Common myeloid progenitor, CD34-positive (primary cell): ENCODE results near the gene NEK6.

Experiments used
- CTCF ChIA-PET: fragments of 350-600 bp; sonication (Branson Sonifier 250); formaldehyde crosslinking; loops from one replicate; lab custom pipeline; 2021; ENCODE audit warnings: antibody characterized with exemption; lab: Charles Lee
- POLR2A ChIA-PET: fragments of 350-600 bp; sonication (Branson Sonifier 250); formaldehyde crosslinking; loops from one replicate; lab custom pipeline; 2021; ENCODE audit warnings: antibody characterized with exemption; lab: Charles Lee
- DNase-seq, 3 donors: peaks; one replicate each; pipeline versions ENCODE4 v3.0.0 to v3.0.0-alpha.2; 2013
- H3K27ac ChIP-seq, 2 experiments: 1 replicate in 1 of 2; 2 replicates in 1 of 2; pipeline ENCODE4 v1.7.0; 2013; ENCODE audit warnings: inconsistent platforms in 2 of 2, low read length in 2 of 2, mild to moderate bottlenecking in 2 of 2, low read depth in 1 of 2, moderate library complexity in 1 of 2; ENCODE audit not compliant: severe bottlenecking in 2 of 2, insufficient read depth in 1 of 2, poor library complexity in 1 of 2
- H3K27me3 ChIP-seq, 5 experiments: replicated peaks in 2 of 5; 1 replicate in 3 of 5; 2 replicates in 2 of 5; pipeline versions ENCODE4 v1.6.1 to v1.7.0; 2013; ENCODE audit warnings: low read length in 4 of 5, mild to moderate bottlenecking in 2 of 5, moderate library complexity in 2 of 5, inconsistent platforms in 1 of 5; ENCODE audit not compliant: insufficient read depth in 5 of 5, control insufficient read depth in 4 of 5
- H3K36me3 ChIP-seq, 4 experiments: 1 replicate in 2 of 4; 2 replicates in 2 of 4; pipeline versions ENCODE4 v1.6.1 to v1.7.0; 2013; ENCODE audit warnings: low read length in 3 of 4, control low read depth in 1 of 4, mild to moderate bottlenecking in 1 of 4; ENCODE audit not compliant: control insufficient read depth in 4 of 4, insufficient read depth in 4 of 4
- H3K4me1 ChIP-seq, 4 experiments: 1 replicate in 3 of 4; 2 replicates in 1 of 4; pipeline versions ENCODE4 v1.6.1 to v1.7.1; 2013; ENCODE audit warnings: low read length in 3 of 4, mild to moderate bottlenecking in 3 of 4, control low read depth in 1 of 4, inconsistent platforms in 1 of 4, moderate library complexity in 1 of 4; ENCODE audit not compliant: control insufficient read depth in 4 of 4, insufficient read depth in 4 of 4; ENCODE audit errors: control extremely low read depth in 1 of 4
- H3K4me3 ChIP-seq, 7 experiments: 1 replicate in 4 of 7; 2 replicates in 3 of 7; pipeline versions ENCODE4 v1.5.1 to v1.7.0; 2013; ENCODE audit warnings: mild to moderate bottlenecking in 7 of 7, low read length in 6 of 7, moderate library complexity in 6 of 7, inconsistent platforms in 2 of 7, low read depth in 2 of 7, control low read depth in 1 of 7; ENCODE audit not compliant: insufficient read depth in 4 of 7, control insufficient read depth in 1 of 7; ENCODE audit errors: extremely low read depth in 1 of 7
- H3K9me3 ChIP-seq, 5 experiments: 1 replicate in 4 of 5; 2 replicates in 1 of 5; pipeline versions ENCODE4 v1.6.1 to v1.7.1; 2013; ENCODE audit warnings: low read length in 4 of 5, mild to moderate bottlenecking in 2 of 5, inconsistent platforms in 1 of 5, low read depth in 1 of 5, moderate library complexity in 1 of 5; ENCODE audit not compliant: control insufficient read depth in 4 of 5, insufficient read depth in 2 of 5; ENCODE audit errors: control extremely low read depth in 1 of 5
- WGBS: methylation state at CpG from one replicate; pipeline ENCODE4 v1.1.5; 2013; ENCODE audit not compliant: insufficient coverage; 5-methylcytosine and 5-hydroxymethylcytosine counted together

NEK6 gene

GRCh38 chr9:124359855-124360678 lies 102.3 kb downstream of the NEK6 start:
- 92% methylated on average over 10 of the region's 11 CpGs for WGBS
- no peaks in the 10 kb centered on the region for H3K4me1 ChIP-seq

GRCh38 chr9:124361128-124361527 lies 103.4 kb downstream of the NEK6 start:
- ChIA-PET CTCF (interaction anchor here (0.8 to 2.9 kb wide), 5 partner anchors 15 to 959 kb away, joined by 3 to 11 read pairs (median 4); no protein-coding TSS in a partner anchor), POLR2A (no interaction called here)
- DNase-seq = no peak
- WGBS = 94% methylated on average over 7 of the region's 8 CpGs
- no peaks in the 10 kb centered on the region for H3K27me3 ChIP-seq
- no peak overlapping the region for H3K4me3 ChIP-seq
- no peaks in the 10 kb centered on the region for H3K9me3 ChIP-seq
- no peak overlapping the region for H3K27ac ChIP-seq
- peaks cover 0 to 50% (median 14%) of the 10 kb centered on the region in 4 experiments for H3K36me3 ChIP-seq
- no peaks in the 10 kb centered on the region for H3K4me1 ChIP-seq

More at GRCh38 chr9:124359855-124360678, 102.3 kb downstream of the NEK6 start:
- Histone ChIP-seq H3K4me3 (no peak overlapping the region), H3K27me3 (no peaks in the 10 kb centered on the region), H3K9me3 (no peaks in the 10 kb centered on the region), H3K27ac (no peak overlapping the region), H3K36me3 (peaks cover 3 to 58% (median 19%) of the 10 kb centered on the region in 4 experiments)
- DNase-seq = no peak
- POLR2A ChIA-PET = no interaction called here
- CTCF ChIA-PET = interaction anchor here (2.9 kb wide), 1 partner anchor 233 kb away, joined by 11 read pairs; no protein-coding TSS in a partner anchor

- 97% methylated on average over 21 of the region's 21 CpGs for WGBS
- no peak for DNase-seq
- Histone ChIP-seq H3K9me3 (no peaks in the 10 kb centered on the region), H3K4me3 (no peak overlapping the region), H3K27ac (no peak overlapping the region), H3K36me3 (peaks cover 2 to 41% (median 12%) of the 10 kb centered on the region in 4 experiments), H3K27me3 (no peaks in the 10 kb centered on the region), H3K4me1 (no peaks in the 10 kb centered on the region)
- ChIA-PET POLR2A (interaction anchor here (0.6 kb wide), 1 partner anchor 11 kb away, joined by 4 read pairs; no protein-coding TSS in a partner anchor), CTCF (no interaction called here)
These were observed 105.8 kb downstream of the NEK6 start for GRCh38 chr9:124363326-124364096.

- no peak for DNase-seq
- ChIA-PET CTCF (no interaction called here), POLR2A (no interaction called here)
- H3K36me3 ChIP-seq = peaks cover 2 to 41% (median 12%) of the 10 kb centered on the region in 4 experiments
- no peaks in the 10 kb centered on the region for H3K4me1 ChIP-seq
- 100% methylated on average over 2 of the region's 4 CpGs for WGBS
- H3K27me3 ChIP-seq = no peaks in the 10 kb centered on the region
- H3K4me3 ChIP-seq = no peak overlapping the region
- H3K27ac ChIP-seq = no peak overlapping the region
- H3K9me3 ChIP-seq = no peaks in the 10 kb centered on the region
These were observed 106.4 kb downstream of the NEK6 start for GRCh38 chr9:124364141-124364540.

GRCh38 chr9:124365036-124365435 lies 107.3 kb downstream of the NEK6 start:
- peaks cover 2 to 40% (median 12%) of the 10 kb centered on the region in 4 experiments for H3K36me3 ChIP-seq
- WGBS = 95% methylated on average over 8 of the region's 8 CpGs
- DNase-seq = no peak
- H3K4me3 ChIP-seq = no peak overlapping the region
- no peaks in the 10 kb centered on the region for H3K4me1 ChIP-seq
- POLR2A ChIA-PET = no interaction called here
- H3K27ac ChIP-seq = no peak overlapping the region
- H3K9me3 ChIP-seq = no peaks in the 10 kb centered on the region
- no peaks in the 10 kb centered on the region for H3K27me3 ChIP-seq
- CTCF ChIA-PET = interaction anchor here (1.3 to 1.7 kb wide), 3 partner anchors 10 to 233 kb away, joined by 4 to 5 read pairs (median 4); no protein-coding TSS in a partner anchor

GRCh38 chr9:124366476-124367220 lies 108.9 kb downstream of the NEK6 start:
- Histone ChIP-seq H3K27me3 (no peaks in the 10 kb centered on the region), H3K9me3 (no peaks in the 10 kb centered on the region), H3K4me1 (peaks cover 0 to 3% (median 0%) of the 10 kb centered on the region in 4 experiments), H3K27ac (no peak overlapping the region), H3K4me3 (no peak overlapping the region), H3K36me3 (peaks cover 2 to 40% (median 14%) of the 10 kb centered on the region in 4 experiments)
- no peak for DNase-seq
- 96% methylated on average over 7 of the region's 10 CpGs for whole genome bisulfite sequencing
- POLR2A ChIA-PET = no interaction called here
- CTCF ChIA-PET = interaction anchor here (1.3 to 1.7 kb wide), 3 partner anchors 8 to 234 kb away, joined by 4 to 5 read pairs (median 4); no protein-coding TSS in a partner anchor
